GM23338 (cell line): ENCODE measurements around the gene TMTC4. TPM values are rescaled to one million over a fixed set of nuclear protein-coding genes. Genes with fewer than 3 reads are reported as not detected.

ENCODE experiments used
- ATAC-seq: fragments of 200-7000 bp; cut with Tn5 transposase; 3 replicates; pipeline ENCODE4 v1.9.1; 2020
- DNase-seq: peaks from one replicate; pipeline ENCODE4 v3.0.0-alpha.2; 2015; ENCODE audit warnings: low spot score
- H2AFZ ChIP-seq: fragments of 200-600 bp; sonication (generic); 2 replicates; pipeline ENCODE4 v1.8.0; 2016; ENCODE audit warnings: antibody characterized with exemption, mild to moderate bottlenecking, moderate library complexity
- H3F3A ChIP-seq: fragments of 200-600 bp; sonication (generic); replicated peaks from 2 replicates; pipeline ENCODE4 v1.8.0; 2017; ENCODE audit warnings: antibody characterized with exemption, mixed run types, low read depth
- H3K27ac ChIP-seq: fragments of 200-600 bp; sonication (generic); 2 replicates; pipeline ENCODE4 v1.6.1; 2016; ENCODE audit warnings: low read depth
- H3K27me3 ChIP-seq: fragments of 200-600 bp; sonication (generic); 2 replicates; pipeline ENCODE4 v1.8.0; 2016; ENCODE audit warnings: mild to moderate bottlenecking, mixed run types, moderate library complexity; ENCODE audit not compliant: insufficient read depth
- H3K36me3 ChIP-seq: fragments of 200-600 bp; sonication (generic); 2 replicates; pipeline ENCODE4 v1.8.0; 2016; ENCODE audit warnings: mild to moderate bottlenecking; ENCODE audit not compliant: insufficient read depth
- H3K4me1 ChIP-seq: fragments of 200-600 bp; sonication (generic); 2 replicates; pipeline ENCODE4 v1.8.0; 2016; ENCODE audit warnings: mild to moderate bottlenecking, moderate library complexity; ENCODE audit not compliant: insufficient read depth
- H3K4me2 ChIP-seq: fragments of 200-600 bp; sonication (generic); 2 replicates; pipeline ENCODE4 v1.7.1; 2017; ENCODE audit warnings: mixed run types
- H3K4me3 ChIP-seq: fragments of 200-600 bp; sonication (generic); 2 replicates; pipeline ENCODE4 v1.6.1; 2016; ENCODE audit warnings: mixed run types
- H3K79me2 ChIP-seq: fragments of 200-600 bp; sonication (generic); replicated peaks from 2 replicates; pipeline ENCODE4 v1.8.0; 2017; ENCODE audit warnings: mild to moderate bottlenecking; ENCODE audit not compliant: insufficient read depth
- H3K9me2 ChIP-seq: fragments of 200-600 bp; sonication (generic); 2 replicates; pipeline ENCODE4 v1.8.0; 2017; ENCODE audit not compliant: insufficient read depth
- H4K20me1 ChIP-seq: fragments of 200-600 bp; sonication (generic); replicated peaks from 2 replicates; pipeline ENCODE4 v1.8.0; 2017; ENCODE audit warnings: mild to moderate bottlenecking; ENCODE audit not compliant: insufficient read depth
- H3K27ac Mint-ChIP-seq: 2 replicates; pipeline ENCODE4 v1.8.0; 2020; ENCODE audit warnings: inconsistent platforms, mild to moderate bottlenecking, moderate library complexity, mixed read lengths
- H3K27me3 Mint-ChIP-seq: 3 replicates; pipeline ENCODE4 v1.8.0; 2022; ENCODE audit warnings: low read depth, mild to moderate bottlenecking, moderate library complexity, mixed read lengths, inconsistent platforms; ENCODE audit not compliant: insufficient read depth, poor library complexity
- H3K36me3 Mint-ChIP-seq: 3 replicates; pipeline ENCODE4 v1.8.0; 2021; ENCODE audit warnings: low read depth, mild to moderate bottlenecking, inconsistent platforms, moderate library complexity, mixed read lengths
- H3K4me1 Mint-ChIP-seq: 3 replicates; pipeline ENCODE4 v1.8.0; 2020; ENCODE audit warnings: mild to moderate bottlenecking, inconsistent platforms, mixed read lengths
- H3K4me3 Mint-ChIP-seq: 3 replicates; pipeline ENCODE4 v1.8.0; 2021; ENCODE audit warnings: moderate library complexity, mild to moderate bottlenecking, inconsistent platforms, mixed read lengths
- H3K9me3 Mint-ChIP-seq: 3 replicates; pipeline ENCODE4 v1.8.0; 2020; ENCODE audit warnings: moderate library complexity, mild to moderate bottlenecking, inconsistent platforms, mixed read lengths
- CREB1 ChIP-seq: fragments of 250-450 bp; sonication (Bioruptor Pico); IDR thresholded peaks from 2 replicates; pipeline ENCODE4 v1.5.0; 2020; ENCODE audit warnings: low read depth, mild to moderate bottlenecking, moderate library complexity
- CTCF ChIP-seq, 2 experiments: fragments of 200-600 bp in 1 of 2; sonication (generic) in 1 of 2; conservative IDR thresholded peaks; 2 replicates each; pipeline versions ENCODE4 v1.5.1 to v1.6.1; 2016 to 2017; ENCODE audit warnings: antibody characterized with exemption in 2 of 2, low read depth in 2 of 2, mild to moderate bottlenecking in 2 of 2, moderate library complexity in 1 of 2
- ETS1 ChIP-seq: IDR thresholded peaks from 2 replicates; pipeline ENCODE4 v1.6.1; 2016; ENCODE audit warnings: antibody characterized with exemption
- EZH2 ChIP-seq: fragments of 200-600 bp; sonication (generic); IDR thresholded peaks from one replicate; pipeline ENCODE4 v1.8.0; 2017; ENCODE audit warnings: antibody characterized with exemption, mild to moderate bottlenecking, low read depth; ENCODE audit not compliant: unreplicated experiment
- EZH2phosphoT487 ChIP-seq: fragments of 200-600 bp; sonication (generic); IDR thresholded peaks from one replicate; pipeline ENCODE4 v1.8.1; 2018; ENCODE audit warnings: antibody characterized with exemption; ENCODE audit not compliant: unreplicated experiment
- JUNB ChIP-seq: IDR thresholded peaks from one replicate; pipeline ENCODE4 v1.6.1; 2016; ENCODE audit warnings: antibody characterized with exemption; ENCODE audit not compliant: unreplicated experiment
- NANOG ChIP-seq: IDR thresholded peaks from 2 replicates; pipeline ENCODE4 v1.6.1; 2016; ENCODE audit warnings: antibody characterized with exemption, borderline replicate concordance
- REST ChIP-seq: IDR thresholded peaks from one replicate; pipeline ENCODE4 v1.6.1; 2018; ENCODE audit warnings: antibody characterized with exemption; ENCODE audit not compliant: unreplicated experiment
- STAT1 ChIP-seq: IDR thresholded peaks from one replicate; pipeline ENCODE4 v1.6.1; 2016; ENCODE audit warnings: antibody characterized with exemption; ENCODE audit not compliant: unreplicated experiment
- ZNF331 ChIP-seq: fragments of 250-450 bp; sonication (Bioruptor Pico); IDR thresholded peaks from 2 replicates; pipeline ENCODE4 v1.5.0; 2020; ENCODE audit warnings: low read depth, mild to moderate bottlenecking, moderate library complexity
- ZNF462 ChIP-seq: fragments of 250-450 bp; sonication (Bioruptor Pico); IDR thresholded peaks from 2 replicates; pipeline ENCODE4 v1.5.0; 2020; ENCODE audit warnings: mild to moderate bottlenecking, moderate library complexity
- polyA plus RNA-seq: library from polyadenylated mRNA; unstranded; fragments of >200 nt; fragmentation: Nextera tagmentation; extraction: Ambion mirVana; gene quantifications from 2 replicates; pipeline ENCODE4 v1.2.1, GENCODE V29; 2016
- total RNA-seq: library from RNA; depleted of rRNA; stranded (reverse); fragments of >200 nt; shearing (Covaris generic); gene quantifications from 2 replicates; pipeline ENCODE4 v1.2.3, GENCODE V29; 2014

Gene TMTC4
- total and polyA plus RNA-seq, 2 experiments from 2014 or later: 21.9 to 50.0 TPM

GRCh38 chr13:100600915-100601314 lies 73.7 kb downstream of the TMTC4 start:
- Mint-ChIP-seq H3K27ac (no peak overlapping the region), H3K4me1 (no peaks in the 10 kb centered on the region)

More at GRCh38 chr13:100600915-100601314, 73.7 kb downstream of the TMTC4 start:
- no peaks in the 10 kb centered on the region for H3K36me3 Mint-ChIP-seq
- no peaks in the 10 kb centered on the region for H3K79me2 ChIP-seq
- 0 out of 2 replicates have a peak, but pooled peaks cover 7% of the 10 kb centered on the region for H3F3A ChIP-seq
- H3K27me3 ChIP-seq: no peaks in the 10 kb centered on the region
- no peaks in the 10 kb centered on the region for H3K9me2 ChIP-seq
- ATAC-seq (no peak), DNase-seq (no peak)
- H3K4me2 ChIP-seq: no peak overlapping the region
- TF ChIP-seq NANOG (no peak), STAT1 (no peak), ETS1 (no peak), ZNF462 (CRISPR knock-in tag) (no peak), REST (no peak), ZNF331 (CRISPR knock-in tag) (no peak), CTCF (conservative IDR thresholded peaks at IDR 0.05; ENCODE audit: low read depth in 2 of 2) (no peak), JUNB (no peak), EZH2 (no peak), CREB1 (CRISPR knock-in tag) (no peak), EZH2phosphoT487 (no peak)
- H3K9me3 Mint-ChIP-seq: no peaks in the 10 kb centered on the region
- no peak overlapping the region for H2AFZ ChIP-seq
- no peak overlapping the region for H3K4me3 ChIP-seq
- H3K4me1 ChIP-seq: no peaks in the 10 kb centered on the region; the same call in 1 of the 2 replicates
- H3K4me3 Mint-ChIP-seq: no peak overlapping the region
- H3K36me3 ChIP-seq: no peaks in the 10 kb centered on the region
- H3K27me3 Mint-ChIP-seq: no peaks in the 10 kb centered on the region
- no peaks in the 10 kb centered on the region for H4K20me1 ChIP-seq
- no peak overlapping the region for H3K27ac ChIP-seq
